Activated T-cell treated with anti-CD3 and anti-CD28 coated beads for 48 hours (primary cell): ENCODE measurements around the gene RPP38.
A peak's percentile ranks its signal among the peaks of the same experiment; 100 is the strongest.

ENCODE experiments used
- DNase-seq: peaks from one replicate; pipeline ENCODE4 v3.0.0-alpha.2; 2020; ENCODE audit warnings: low read depth

Gene RPP38, protein sequence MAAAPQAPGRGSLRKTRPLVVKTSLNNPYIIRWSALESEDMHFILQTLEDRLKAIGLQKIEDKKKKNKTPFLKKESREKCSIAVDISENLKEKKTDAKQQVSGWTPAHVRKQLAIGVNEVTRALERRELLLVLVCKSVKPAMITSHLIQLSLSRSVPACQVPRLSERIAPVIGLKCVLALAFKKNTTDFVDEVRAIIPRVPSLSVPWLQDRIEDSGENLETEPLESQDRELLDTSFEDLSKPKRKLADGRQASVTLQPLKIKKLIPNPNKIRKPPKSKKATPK

DNA sequence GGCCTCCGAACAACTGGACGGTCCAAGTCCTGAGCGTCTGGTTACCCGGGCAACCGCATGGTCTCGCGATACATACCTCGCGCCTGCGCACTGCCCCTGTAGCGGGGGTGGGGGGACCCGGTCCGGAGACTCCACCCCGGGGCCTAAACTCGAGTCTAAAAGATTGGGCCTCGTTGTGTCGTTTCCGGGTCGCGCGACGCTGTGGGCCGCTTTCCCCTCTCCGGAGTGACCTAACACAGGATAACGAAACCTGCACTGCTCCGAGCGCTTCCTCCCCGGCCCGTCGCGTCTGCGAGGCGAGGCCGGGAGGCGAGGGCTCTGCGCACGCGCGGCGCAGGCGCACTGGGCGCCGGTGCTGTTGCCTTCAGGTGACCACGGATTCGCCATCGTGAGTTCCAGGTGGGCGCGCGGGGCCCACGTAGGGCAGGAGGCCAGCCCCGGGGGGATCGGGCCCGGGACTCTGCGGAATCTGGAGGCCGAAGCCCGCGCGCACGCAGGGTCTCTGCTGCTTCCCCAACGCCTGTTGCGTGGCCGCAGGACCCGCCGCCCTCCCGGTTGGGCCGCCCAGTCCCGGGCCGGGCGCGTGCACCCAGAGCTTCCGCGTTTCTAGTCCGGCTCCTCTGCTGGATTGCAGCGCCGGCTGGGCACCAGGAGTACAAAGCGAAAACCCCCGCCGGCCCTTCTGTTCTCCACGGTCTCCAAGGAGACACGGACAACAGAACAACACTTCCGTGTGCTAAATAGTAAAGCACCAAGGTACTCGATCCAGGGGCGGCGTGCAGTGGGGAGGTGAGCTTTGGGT, at the start of gene RPP38:
Gene RPP38 (plus strand): TSS at position 345 of the 802 bp plus-strand sequence. CDS start 5,960 bp downstream, outside the sequence.
- DNase-seq, result peak; percentile 95

DNA sequence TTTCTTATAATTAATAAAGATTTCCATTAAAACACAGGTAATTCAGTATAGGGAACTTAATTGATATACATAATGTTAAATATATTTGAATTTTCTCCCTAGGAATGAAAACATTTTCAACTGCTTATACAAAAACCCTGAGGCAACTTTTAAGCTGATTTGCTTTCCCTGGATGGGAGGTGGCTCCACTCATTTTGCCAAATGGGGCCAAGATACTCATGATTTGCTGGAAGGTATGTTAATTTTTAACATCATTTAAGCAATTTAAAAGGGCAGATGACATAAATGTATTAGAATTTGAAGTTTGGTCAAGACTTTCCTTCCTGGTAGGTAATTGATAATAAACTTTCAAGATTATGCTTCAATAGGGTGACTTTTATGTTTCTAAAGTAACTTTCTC, 47.6 kb upstream of the RPP38 start:
- DNase-seq, result no peak

DNA sequence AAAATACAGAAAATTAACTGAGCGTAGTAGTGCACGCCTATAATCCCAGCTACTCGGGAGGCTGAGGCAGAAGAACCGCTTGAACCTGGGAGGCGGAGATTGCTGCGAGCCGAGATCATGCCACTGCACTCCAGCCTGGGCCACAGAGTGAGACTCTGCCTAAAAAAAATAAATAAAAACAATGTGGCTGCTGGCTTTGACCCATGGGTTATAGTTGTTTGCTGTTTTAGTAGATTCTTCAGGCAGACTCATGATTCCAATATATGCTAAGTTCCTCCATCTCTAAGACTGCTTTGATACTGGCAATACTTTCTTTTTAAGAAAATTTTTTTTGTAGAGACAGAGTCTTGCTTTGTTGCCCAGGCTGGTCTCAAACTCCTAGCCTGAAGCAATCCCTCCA, 45.0 kb upstream of the RPP38 start:
- no peak for DNase-seq

DNA sequence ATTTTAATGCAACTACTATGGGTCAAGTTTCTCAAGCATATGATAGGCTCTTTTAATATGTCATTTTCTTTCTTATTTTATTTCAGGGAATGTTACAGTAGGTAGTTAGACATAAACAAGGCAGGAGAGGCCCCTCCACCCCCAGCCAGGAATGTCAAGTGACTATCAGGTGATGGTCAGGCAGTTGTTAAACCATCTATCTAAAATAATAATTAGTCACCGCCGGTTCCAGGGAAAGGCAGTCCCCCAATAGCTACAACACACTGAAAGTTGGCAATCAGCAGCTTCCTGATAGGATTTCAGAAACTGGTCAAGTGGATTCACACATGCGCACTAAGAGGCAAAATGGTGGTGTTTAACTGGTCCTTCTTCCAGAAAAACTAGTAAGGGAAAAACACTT, 44.1 kb upstream of the RPP38 start:
- no peak for DNase-seq

DNA sequence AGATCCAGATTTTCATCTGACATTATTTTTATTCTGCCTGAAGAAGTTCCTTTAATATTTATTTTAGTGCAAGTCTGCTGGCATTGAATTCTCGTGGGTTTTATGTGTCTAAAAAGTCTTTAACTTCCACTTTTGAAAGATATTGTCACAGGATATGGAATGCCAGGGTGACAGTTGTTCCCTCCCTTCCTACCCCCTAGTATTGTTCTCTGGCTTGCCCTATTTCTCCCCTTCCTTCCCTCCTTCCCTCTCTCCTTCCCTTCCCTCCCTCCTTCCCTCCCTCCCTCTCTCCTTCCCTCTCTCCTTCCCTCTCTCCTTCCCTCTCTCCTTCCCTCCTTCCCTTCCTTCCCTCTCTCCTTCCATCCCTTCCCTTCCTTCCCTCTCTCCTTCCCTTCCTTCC, 38.5 kb upstream of the RPP38 start:
- DNase-seq, result no peak

DNA sequence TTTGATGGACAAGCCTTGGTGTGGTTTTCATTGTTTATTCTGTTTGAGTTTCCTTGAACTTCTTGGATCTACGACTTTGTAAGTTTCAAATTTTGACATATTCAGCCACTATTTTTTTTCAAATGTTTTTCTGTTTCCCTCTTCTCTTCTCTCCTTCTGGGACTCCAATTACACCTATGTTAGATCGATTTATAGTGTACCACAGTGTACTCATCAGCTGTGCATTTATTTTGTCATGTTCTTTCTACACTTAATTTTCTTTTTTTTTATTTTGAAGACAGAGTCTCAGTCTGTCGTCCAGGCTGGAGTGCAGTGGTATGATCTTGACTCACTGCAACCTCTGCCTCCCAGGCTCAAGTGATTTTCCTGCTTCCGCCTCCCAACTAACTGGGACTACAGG, 37.2 kb upstream of the RPP38 start:
- no peak for DNase-seq

DNA sequence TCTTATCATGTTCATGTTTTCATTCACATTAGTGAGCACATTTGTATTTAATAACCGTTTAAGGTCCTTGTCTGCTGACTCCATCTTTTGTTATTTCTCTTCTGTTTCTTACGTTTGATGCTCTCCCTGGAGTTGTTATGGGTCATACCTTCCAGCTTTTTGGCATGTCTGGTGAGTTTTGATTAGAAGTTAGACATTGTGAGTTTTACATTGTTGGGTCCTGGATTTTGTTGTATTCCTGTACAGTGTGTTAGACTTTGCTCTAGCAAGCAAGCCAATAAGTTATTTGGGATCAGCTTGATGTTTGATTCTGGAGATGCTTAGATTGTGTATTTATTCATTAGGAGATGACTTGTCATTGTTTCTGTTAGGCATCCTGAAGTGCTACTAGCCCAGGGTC, 36.5 kb upstream of the RPP38 start:
- DNase-seq, result no peak

DNA sequence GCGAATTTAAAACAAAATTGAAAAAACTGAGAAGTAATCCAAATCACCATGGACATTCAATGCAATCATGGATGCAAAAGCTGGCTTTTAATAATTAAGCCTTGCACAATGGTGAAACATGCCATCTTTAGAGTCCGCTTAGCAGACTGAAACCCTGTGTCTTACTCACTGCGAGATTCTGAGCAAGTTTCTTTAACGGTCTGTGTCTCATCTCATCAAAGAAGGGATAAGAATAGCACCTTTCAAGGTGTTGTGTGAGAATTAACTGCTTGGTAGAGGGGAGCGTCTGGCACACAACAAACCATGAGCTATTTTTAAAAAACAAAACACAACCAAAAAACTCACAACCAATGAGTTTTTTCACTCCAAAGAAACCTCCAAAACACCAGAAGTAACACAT, 30.0 kb upstream of the RPP38 start:
- no peak for DNase-seq

DNA sequence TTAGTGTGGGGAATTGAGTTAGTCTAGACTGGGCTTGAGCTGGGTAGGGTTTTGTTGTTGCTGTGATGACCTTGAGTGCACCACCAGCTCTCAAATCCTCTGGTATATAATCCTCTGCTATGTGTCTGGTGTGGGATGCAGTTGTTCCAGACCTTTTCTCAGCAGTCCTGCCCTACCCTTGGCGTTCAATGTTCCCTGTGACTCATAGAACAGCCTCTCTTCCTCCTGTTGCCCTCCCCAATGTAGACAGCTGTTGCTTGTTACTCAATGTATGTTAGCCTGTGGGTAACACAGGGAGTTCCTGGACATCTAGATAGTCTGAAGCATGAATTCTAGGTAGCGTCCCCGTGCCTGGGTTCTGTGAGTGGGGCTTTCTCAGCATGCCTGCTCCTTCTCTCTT, 28.4 kb upstream of the RPP38 start:
- no peak for DNase-seq

DNA sequence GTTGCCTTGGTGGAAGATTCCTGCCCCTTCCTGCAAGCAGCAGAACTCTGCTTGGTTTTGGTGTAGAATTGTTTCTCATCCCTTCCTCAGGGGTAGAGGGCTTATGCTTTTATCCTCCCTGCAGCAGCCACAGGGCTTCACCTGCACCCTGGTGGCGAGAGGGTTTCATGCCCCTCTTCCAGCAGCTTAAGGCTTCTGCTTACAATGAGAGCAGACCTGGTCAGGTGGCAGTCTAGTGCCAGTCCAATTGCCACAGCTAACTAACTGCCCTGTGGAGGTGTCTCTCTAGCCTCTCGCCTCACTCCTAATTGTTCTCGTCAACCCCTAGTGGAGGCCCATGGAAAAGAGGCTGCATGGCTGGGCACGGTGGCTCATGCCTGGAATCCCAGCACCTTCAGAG, 27.9 kb upstream of the RPP38 start:
- no peak for DNase-seq

DNA sequence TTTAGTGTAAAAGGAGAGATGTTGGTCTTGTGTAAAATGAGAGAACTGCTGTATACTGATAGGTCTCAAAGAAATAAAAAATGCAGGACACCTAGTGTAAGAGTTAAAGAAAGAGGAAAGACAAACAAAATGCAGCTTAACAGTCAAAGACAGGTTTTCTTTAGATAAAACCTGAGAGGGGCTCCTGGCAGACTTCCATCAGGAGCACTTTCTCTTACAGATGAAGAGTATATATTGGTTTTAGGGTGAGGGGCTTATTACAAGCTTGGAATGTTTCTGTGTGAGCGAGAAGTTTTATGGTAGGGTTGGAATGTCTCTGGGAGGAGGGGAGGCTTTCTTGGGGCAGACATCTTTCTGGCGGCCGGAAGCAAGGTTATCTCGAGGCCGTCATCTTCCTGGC, 24.8 kb upstream of the RPP38 start:
- DNase-seq, result no peak

DNA sequence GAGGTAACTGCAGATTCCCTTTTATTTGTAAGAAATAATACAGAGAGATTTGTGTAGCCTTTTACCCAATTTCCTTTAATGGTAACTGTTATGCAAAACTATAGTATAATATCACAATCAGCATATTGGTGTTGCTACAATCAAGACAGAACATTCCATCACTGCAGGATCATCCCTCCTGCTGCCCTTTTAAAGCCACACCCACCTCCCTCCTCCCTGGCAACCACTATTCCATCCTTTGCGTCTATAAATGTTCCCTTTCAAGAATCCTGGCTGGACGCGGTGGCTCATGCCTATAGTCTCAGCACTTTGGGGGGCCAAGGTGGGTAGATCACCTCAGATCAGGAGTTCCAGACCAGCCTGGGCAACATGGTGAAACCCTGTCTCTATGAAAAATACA, 21.7 kb upstream of the RPP38 start:
- DNase-seq, result no peak

DNA sequence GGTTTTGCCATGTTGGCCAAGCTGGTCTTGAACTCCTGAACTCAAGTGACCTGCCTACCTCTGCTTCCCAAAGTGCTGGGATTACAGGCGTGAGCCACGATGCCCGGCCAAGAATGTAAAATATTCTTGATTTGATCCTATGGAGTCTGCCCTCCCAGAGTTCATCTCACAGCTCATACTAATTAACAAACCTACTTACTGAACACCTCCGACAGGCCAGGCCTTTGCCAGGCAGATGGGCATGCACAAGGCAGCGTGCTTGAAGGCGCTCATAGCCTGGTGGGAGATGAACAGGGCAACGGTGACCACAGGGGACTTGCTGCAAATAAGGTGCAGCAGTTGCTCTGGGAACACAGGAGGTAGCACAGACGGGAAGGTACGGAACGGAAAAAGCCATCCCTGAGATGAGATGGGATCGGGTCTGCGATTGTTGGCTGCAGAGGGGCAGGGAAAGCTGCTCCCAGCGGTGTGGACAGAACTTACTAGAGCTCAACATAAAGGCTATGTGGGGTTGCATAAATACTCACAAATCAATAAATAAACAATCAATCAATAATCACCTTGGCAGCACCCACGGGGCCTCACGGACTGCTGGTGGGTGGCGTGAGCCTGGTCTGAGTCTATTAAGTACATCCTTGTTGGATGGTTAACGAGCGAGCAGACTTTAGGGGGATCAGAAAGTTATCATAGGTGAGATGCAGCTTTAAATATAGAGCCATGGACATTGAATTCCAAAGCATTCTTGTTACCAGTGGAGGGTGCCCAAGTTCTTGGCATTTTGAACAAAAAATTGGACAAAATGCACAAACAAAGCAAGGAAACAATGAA, 13.3 kb upstream of the RPP38 start:
- no peak for DNase-seq

DNA sequence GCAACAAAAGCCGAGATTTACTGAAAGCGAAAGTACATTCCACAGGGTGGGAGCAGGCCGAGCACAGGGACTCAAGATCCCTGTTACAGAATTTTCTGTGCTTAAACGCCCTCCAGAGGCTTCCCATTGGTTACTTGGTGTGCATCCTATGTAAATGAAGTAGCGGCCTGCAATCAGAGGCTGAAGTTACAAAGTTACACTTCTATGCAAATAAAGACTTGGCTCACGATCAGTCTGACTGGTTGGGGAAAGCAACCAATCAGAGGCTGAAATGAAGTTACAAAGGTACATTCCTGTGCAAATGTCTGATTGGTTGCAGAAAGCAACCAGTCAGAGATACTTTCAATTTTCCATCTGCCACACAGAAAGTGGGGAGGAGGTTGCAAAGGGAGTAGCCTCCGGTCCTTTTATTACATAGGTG, 12.6 kb upstream of the RPP38 start:
- no peak for DNase-seq

DNA sequence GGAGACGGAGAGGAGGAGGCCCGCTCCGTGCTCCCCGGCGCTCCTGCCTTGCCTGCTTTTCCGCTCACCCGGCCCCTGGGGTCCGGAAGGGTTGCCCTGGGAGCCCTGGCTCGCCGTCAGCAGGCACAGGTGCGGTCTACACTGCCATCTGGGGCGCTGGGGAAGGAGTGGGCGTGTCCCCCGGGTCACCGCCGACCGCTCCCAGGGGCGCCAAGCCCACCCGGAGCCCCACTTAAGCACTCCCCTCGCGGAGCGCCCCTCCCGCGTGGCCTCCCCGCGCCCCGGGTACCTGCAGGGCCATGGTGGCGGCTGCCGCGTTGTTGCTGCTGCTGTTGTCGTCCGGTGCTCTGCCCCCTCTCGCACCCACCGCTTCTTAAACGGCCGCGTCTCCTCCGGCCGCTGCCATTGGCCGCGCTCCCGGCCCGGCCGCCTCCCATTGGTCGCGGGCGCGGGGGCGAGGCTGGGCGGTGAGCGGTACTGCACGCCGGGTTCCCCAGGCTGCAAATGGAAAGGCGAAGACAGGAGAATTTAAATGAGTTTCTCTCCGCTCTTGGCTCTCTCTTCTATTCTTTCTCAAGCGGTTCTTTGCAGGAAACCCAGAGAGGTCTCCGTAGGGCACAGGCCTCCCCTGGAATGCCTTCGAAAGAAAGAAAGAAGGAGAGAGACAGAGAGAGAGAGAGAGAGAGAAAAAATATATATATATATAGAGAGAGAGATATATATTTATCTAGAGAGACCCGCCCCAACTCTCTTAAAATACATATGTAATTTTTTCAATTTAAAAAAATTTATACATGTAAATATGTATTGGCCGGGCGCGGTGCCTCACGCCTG, 8.5 kb upstream of the RPP38 start, which contains the start of gene ACBD7:
Gene ACBD7 (minus strand): TSS at position 349 of the 834 bp plus-strand sequence. CDS start 48 bp downstream, at position 301.
- DNase-seq, result peak; percentile 79

DNA sequence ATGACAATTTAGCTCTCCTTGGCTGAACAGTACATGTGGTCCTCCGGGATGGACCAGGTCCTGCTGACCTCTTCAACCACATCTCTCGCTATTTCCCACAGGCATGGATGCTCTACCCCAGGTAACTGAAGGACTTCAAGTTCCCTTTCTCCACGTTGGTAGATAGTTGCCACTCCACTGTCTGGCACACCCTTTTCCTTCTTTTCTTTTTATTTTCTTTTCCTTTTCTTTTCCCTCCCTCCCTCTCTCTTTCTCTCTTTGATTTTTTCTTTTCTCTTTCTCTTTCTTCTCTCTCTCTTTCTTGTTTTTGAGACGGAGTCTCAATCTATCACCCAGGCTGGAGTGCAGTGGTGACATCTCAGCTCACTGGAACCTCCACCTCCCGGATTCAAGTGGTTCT, 5.7 kb upstream of the RPP38 start:
- no peak for DNase-seq

DNA sequence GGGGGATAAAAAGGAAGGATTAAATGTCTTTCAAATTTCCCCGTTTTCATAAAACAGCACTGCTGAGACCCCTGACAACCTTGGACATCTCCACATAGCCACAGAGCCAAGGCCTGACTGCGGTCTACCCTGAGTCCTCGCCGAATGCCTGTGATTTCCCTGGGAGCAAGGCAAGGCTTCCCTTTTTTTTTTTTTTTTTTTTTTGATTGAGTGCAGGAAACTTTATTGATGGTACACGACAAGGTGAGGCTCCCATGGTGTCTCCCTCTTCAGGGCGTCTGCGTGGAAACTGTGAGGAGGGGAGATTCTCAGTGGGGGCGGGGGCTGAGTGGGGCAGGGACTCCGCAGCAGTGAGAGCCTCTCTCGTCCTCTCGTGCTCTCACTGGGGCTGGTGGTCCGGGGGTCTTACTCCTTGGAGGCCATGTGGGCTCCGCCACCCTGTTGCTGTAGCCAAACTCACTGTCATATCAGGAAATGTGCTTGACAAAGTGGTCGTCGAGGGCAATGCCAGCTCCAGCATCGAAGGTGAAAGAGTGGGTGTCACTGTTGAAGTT, 4.2 kb upstream of the RPP38 start:
- DNase-seq, result no peak

DNA sequence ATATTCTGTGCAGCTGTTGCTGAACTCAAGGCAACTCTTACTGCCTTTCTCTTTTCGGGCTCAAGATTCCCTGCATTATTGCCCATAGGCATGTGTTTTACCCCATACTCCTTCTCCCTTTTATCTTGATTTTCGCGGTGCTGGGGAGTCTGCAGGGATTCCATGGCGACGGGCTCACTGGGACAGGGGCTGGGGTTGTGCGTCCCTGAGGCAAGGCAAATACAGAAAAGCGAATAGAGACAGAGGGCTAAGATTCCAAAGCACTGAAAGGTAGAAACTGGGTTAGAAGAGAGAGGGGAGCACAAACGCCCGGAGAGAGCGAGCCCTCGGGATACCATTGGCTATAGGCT, 519 bp upstream of the RPP38 start:
- DNase-seq, result no peak

DNA sequence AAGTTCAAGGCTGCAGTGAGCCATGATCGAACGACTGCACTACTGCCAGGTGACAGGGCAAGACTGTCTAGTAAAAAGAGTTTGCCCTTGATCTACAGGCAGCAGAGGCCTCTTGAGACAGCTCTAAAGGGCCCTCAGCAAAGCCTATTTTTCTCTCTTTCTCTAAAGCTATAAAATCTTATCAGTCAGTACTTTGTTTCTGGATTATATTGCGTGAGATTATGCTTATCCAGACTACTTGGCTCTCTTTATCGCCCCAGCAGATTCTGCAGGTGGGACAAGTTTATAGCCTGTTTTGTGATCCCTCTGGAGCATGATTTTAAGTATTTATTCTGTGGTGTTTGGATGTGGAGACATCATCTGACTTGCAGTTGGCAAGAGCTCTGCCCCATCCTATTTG, 2.7 kb downstream of the RPP38 start:
- DNase-seq, result no peak

DNA sequence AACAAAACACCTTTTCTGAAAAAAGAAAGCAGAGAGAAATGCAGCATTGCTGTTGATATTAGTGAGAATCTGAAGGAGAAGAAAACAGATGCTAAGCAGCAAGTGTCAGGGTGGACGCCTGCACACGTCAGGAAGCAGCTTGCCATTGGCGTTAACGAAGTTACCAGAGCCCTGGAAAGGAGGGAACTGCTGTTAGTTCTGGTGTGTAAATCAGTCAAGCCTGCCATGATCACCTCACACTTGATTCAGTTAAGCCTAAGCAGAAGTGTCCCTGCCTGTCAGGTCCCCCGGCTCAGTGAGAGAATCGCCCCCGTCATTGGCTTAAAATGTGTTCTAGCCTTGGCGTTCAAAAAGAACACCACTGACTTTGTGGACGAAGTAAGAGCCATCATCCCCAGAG, 6.4 kb downstream of the RPP38 start:
- no peak for DNase-seq

DNA sequence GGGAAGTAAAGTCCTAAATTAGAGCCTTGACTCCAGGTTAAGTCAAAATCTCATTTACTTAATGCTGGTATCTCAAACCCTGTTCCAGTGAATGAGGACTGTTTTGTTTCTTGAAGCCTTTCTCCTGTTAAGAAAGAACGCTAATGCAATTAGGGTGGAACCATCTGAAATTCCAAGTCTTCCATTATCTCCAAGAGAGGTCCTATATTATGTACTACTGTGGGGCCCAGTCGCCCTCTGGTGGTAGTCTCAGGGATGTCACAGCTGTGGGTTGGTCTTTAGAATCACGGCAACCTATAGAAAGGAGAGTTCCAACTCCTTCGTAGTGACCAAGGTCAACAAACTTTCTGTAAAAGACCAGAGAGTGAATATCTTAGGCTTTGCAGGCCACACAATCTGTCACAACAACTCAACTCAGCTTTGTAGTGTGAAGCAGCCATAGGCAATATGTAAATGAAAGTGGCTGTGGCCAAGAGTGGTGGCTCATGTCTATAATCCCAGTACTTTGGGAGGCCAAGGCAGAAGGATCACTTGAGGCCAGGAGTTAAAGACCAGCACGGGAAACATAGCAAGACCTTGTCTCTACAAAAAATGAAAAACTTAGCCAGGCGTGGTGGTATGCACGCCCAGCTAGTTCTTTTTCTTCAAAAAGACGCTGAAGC, 9.3 kb downstream of the RPP38 start:
- peak; percentile 56 for DNase-seq
